Adrenal gland (tissue), 5 donors: ENCODE data around the gene MTOR.
"Not testable (repeated sequence)": the region's sequence is repeated elsewhere in the genome, so short reads cannot be mapped to it uniquely, and the experiment has no call there.

ENCODE experiments used
- POLR2A ChIP-seq, 2 donors: fragments of 450-650 bp; IDR thresholded peaks; one replicate each; pipeline ENCODE4 v1.6.1; 2017; ENCODE audit warnings: antibody characterized with exemption in 2 of 2, mild to moderate bottlenecking in 2 of 2, moderate library complexity in 1 of 2
- TF ChIP-seq, protein P1 (sequence below), 6 experiments: fragments of 450-650 bp in 4 of 6; fragments of 200-600 bp in 2 of 6; sonication (generic) in 1 of 6; IDR thresholded peaks; 1 replicate in 5 of 6; 2 replicates in 1 of 6; pipeline versions ENCODE4 v1.5.1 to v1.8.0; 2016 to 2021; ENCODE audit warnings: antibody characterized with exemption in 6 of 6, mild to moderate bottlenecking in 2 of 6, moderate library complexity in 1 of 6
- donor health status: DM: no; HTN: no; CAD: no.

DNA sequence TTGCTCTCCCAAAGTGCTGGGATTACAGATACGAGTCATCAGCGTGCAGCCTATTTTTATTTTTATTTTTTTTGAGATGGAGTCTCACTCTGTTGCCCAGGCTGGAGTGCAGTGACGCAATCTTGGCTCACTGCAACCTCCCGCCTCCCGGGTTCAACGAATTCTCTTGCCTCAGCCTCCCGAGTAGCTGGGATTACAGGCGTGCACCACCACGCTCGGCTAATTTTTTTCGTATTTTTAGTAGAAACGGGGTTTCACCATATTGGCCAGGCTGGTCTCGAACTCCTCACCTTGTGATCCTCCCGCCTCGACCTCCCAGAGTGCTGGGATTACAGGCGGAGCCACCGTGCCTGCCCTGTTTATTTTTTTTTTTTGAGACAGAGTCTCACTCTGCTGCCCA lies 161.5 kb downstream of the MTOR start:
- not testable (repeated sequence) for TF ChIP-seq POLR2A (IDR thresholded peaks at IDR 0.05)
- TF ChIP-seq, protein P1, sequence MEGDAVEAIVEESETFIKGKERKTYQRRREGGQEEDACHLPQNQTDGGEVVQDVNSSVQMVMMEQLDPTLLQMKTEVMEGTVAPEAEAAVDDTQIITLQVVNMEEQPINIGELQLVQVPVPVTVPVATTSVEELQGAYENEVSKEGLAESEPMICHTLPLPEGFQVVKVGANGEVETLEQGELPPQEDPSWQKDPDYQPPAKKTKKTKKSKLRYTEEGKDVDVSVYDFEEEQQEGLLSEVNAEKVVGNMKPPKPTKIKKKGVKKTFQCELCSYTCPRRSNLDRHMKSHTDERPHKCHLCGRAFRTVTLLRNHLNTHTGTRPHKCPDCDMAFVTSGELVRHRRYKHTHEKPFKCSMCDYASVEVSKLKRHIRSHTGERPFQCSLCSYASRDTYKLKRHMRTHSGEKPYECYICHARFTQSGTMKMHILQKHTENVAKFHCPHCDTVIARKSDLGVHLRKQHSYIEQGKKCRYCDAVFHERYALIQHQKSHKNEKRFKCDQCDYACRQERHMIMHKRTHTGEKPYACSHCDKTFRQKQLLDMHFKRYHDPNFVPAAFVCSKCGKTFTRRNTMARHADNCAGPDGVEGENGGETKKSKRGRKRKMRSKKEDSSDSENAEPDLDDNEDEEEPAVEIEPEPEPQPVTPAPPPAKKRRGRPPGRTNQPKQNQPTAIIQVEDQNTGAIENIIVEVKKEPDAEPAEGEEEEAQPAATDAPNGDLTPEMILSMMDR (IDR thresholded peaks at IDR 0.05) = not testable (repeated sequence)
